Common myeloid progenitor, CD34-positive (primary cell): ENCODE results near the gene FBXW8.

Experiments used
- CTCF ChIA-PET: fragments of 350-600 bp; sonication (Branson Sonifier 250); formaldehyde crosslinking; loops from one replicate; lab custom pipeline; 2021; ENCODE audit warnings: antibody characterized with exemption; lab: Charles Lee
- POLR2A ChIA-PET: fragments of 350-600 bp; sonication (Branson Sonifier 250); formaldehyde crosslinking; loops from one replicate; lab custom pipeline; 2021; ENCODE audit warnings: antibody characterized with exemption; lab: Charles Lee
- DNase-seq, 3 donors: peaks; one replicate each; pipeline versions ENCODE4 v3.0.0 to v3.0.0-alpha.2; 2013
- H3K27ac ChIP-seq, 2 experiments: 1 replicate in 1 of 2; 2 replicates in 1 of 2; pipeline ENCODE4 v1.7.0; 2013; ENCODE audit warnings: inconsistent platforms in 2 of 2, low read length in 2 of 2, mild to moderate bottlenecking in 2 of 2, low read depth in 1 of 2, moderate library complexity in 1 of 2; ENCODE audit not compliant: severe bottlenecking in 2 of 2, insufficient read depth in 1 of 2, poor library complexity in 1 of 2
- H3K27me3 ChIP-seq, 5 experiments: replicated peaks in 2 of 5; 1 replicate in 3 of 5; 2 replicates in 2 of 5; pipeline versions ENCODE4 v1.6.1 to v1.7.0; 2013; ENCODE audit warnings: low read length in 4 of 5, mild to moderate bottlenecking in 2 of 5, moderate library complexity in 2 of 5, inconsistent platforms in 1 of 5; ENCODE audit not compliant: insufficient read depth in 5 of 5, control insufficient read depth in 4 of 5
- H3K36me3 ChIP-seq, 4 experiments: 1 replicate in 2 of 4; 2 replicates in 2 of 4; pipeline versions ENCODE4 v1.6.1 to v1.7.0; 2013; ENCODE audit warnings: low read length in 3 of 4, control low read depth in 1 of 4, mild to moderate bottlenecking in 1 of 4; ENCODE audit not compliant: control insufficient read depth in 4 of 4, insufficient read depth in 4 of 4
- H3K4me1 ChIP-seq, 4 experiments: 1 replicate in 3 of 4; 2 replicates in 1 of 4; pipeline versions ENCODE4 v1.6.1 to v1.7.1; 2013; ENCODE audit warnings: low read length in 3 of 4, mild to moderate bottlenecking in 3 of 4, control low read depth in 1 of 4, inconsistent platforms in 1 of 4, moderate library complexity in 1 of 4; ENCODE audit not compliant: control insufficient read depth in 4 of 4, insufficient read depth in 4 of 4; ENCODE audit errors: control extremely low read depth in 1 of 4
- H3K4me3 ChIP-seq, 7 experiments: 1 replicate in 4 of 7; 2 replicates in 3 of 7; pipeline versions ENCODE4 v1.5.1 to v1.7.0; 2013; ENCODE audit warnings: mild to moderate bottlenecking in 7 of 7, low read length in 6 of 7, moderate library complexity in 6 of 7, inconsistent platforms in 2 of 7, low read depth in 2 of 7, control low read depth in 1 of 7; ENCODE audit not compliant: insufficient read depth in 4 of 7, control insufficient read depth in 1 of 7; ENCODE audit errors: extremely low read depth in 1 of 7
- H3K9me3 ChIP-seq, 5 experiments: 1 replicate in 4 of 5; 2 replicates in 1 of 5; pipeline versions ENCODE4 v1.6.1 to v1.7.1; 2013; ENCODE audit warnings: low read length in 4 of 5, mild to moderate bottlenecking in 2 of 5, inconsistent platforms in 1 of 5, low read depth in 1 of 5, moderate library complexity in 1 of 5; ENCODE audit not compliant: control insufficient read depth in 4 of 5, insufficient read depth in 2 of 5; ENCODE audit errors: control extremely low read depth in 1 of 5
- WGBS: methylation state at CpG from one replicate; pipeline ENCODE4 v1.1.5; 2013; ENCODE audit not compliant: insufficient coverage; 5-methylcytosine and 5-hydroxymethylcytosine counted together

FBXW8 gene

GRCh38 chr12:117058442-117059072 is 147.8 kb downstream of the FBXW8 start:
- H3K36me3 ChIP-seq: peaks cover 0 to 73% (median 0%) of the 10 kb centered on the region in 4 experiments
- H3K27ac ChIP-seq: no peak overlapping the region
- ChIA-PET CTCF (interaction anchor here (0.7 kb wide), 1 partner anchor 56 kb away, joined by 3 read pairs; no protein-coding TSS in a partner anchor), POLR2A (interaction anchor here (0.6 to 1.1 kb wide), 2 partner anchors 13 to 39 kb away, joined by 3 to 4 read pairs; no protein-coding TSS in a partner anchor)
- H3K9me3 ChIP-seq: no peaks in the 10 kb centered on the region
- 100% methylated on average over 2 of the region's 3 CpGs for WGBS
- peaks cover 3 to 69% (median 20%) of the 10 kb centered on the region in 4 experiments for H3K4me1 ChIP-seq
- no peaks in the 10 kb centered on the region for H3K27me3 ChIP-seq
- no peak overlapping the region for H3K4me3 ChIP-seq
- no peak for DNase-seq

GRCh38 chr12:117059156-117059555 is 148.4 kb downstream of the FBXW8 start:
- H3K27ac ChIP-seq: no peak overlapping the region
- no peak overlapping the region for H3K4me3 ChIP-seq
- no peaks in the 10 kb centered on the region for H3K27me3 ChIP-seq
- WGBS: 95% methylated on average over 8 of the region's 8 CpGs
- H3K36me3 ChIP-seq: peaks cover 0 to 67% (median 0%) of the 10 kb centered on the region in 4 experiments
- no peak for DNase-seq
- peaks cover 5 to 69% (median 26%) of the 10 kb centered on the region in 4 experiments for H3K4me1 ChIP-seq
- H3K9me3 ChIP-seq: no peaks in the 10 kb centered on the region
- ChIA-PET POLR2A (interaction anchor here (1.1 kb wide), 1 partner anchor 39 kb away, joined by 3 read pairs; no protein-coding TSS in a partner anchor), CTCF (interaction anchor here (2.1 kb wide), 1 partner anchor 11 kb away, joined by 9 read pairs; no protein-coding TSS in a partner anchor)

- POLR2A ChIA-PET: no interaction called here
- Histone ChIP-seq H3K4me3 (no peak overlapping the region), H3K9me3 (no peaks in the 10 kb centered on the region), H3K27me3 (no peaks in the 10 kb centered on the region), H3K27ac (no peak overlapping the region), H3K4me1 (peaks cover 11 to 72% (median 33%) of the 10 kb centered on the region in 4 experiments), H3K36me3 (peaks cover 0 to 59% (median 0%) of the 10 kb centered on the region in 4 experiments)
- CTCF ChIA-PET: interaction anchor here (1.0 to 2.1 kb wide), 3 partner anchors 9 to 18 kb away, joined by 4 to 9 read pairs (median 5); no protein-coding TSS in a partner anchor
- WGBS: 98% methylated on average over 21 of the region's 21 CpGs
- DNase-seq: no peak
Observed at GRCh38 chr12:117060246-117060928, 149.6 kb downstream of the FBXW8 start.

- no peak for DNase-seq
- Histone ChIP-seq H3K27ac (no peak overlapping the region), H3K4me1 (peaks cover 11 to 77% (median 35%) of the 10 kb centered on the region in 4 experiments), H3K36me3 (peaks cover 0 to 57% (median 0%) of the 10 kb centered on the region in 4 experiments), H3K9me3 (no peaks in the 10 kb centered on the region), H3K27me3 (no peaks in the 10 kb centered on the region), H3K4me3 (no peak overlapping the region)
- 87% methylated on average over 6 of the region's 8 CpGs for WGBS
- ChIA-PET CTCF (interaction anchor here (1.2 to 2.1 kb wide), 4 partner anchors 8 to 104 kb away, joined by 4 to 9 read pairs (median 6); no protein-coding TSS in a partner anchor), POLR2A (no interaction called here)
Observed at GRCh38 chr12:117060929-117061305, 150.2 kb downstream of the FBXW8 start.

- Histone ChIP-seq H3K27me3 (no peaks in the 10 kb centered on the region), H3K27ac (no peak overlapping the region), H3K4me1 (peaks cover 11 to 84% (median 36%) of the 10 kb centered on the region in 4 experiments), H3K9me3 (no peaks in the 10 kb centered on the region), H3K4me3 (no peak overlapping the region), H3K36me3 (peaks cover 0 to 57% (median 0%) of the 10 kb centered on the region in 4 experiments)
- POLR2A ChIA-PET: no interaction called here
- WGBS: 100% methylated on average over 1 of the region's 4 CpGs
- DNase-seq: no peak
- CTCF ChIA-PET: interaction anchor here (0.7 to 1.4 kb wide), 4 partner anchors 9 to 104 kb away, joined by 3 to 8 read pairs (median 4); no protein-coding TSS in a partner anchor
Observed at GRCh38 chr12:117061555-117062079, 150.9 kb downstream of the FBXW8 start.

- CTCF ChIA-PET: interaction anchor here (0.6 to 1.7 kb wide), 16 partner anchors 9 to 71 kb away, joined by 3 to 7 read pairs (median 4); no protein-coding TSS in a partner anchor
- H3K4me1 ChIP-seq: peaks cover 15 to 96% (median 39%) of the 10 kb centered on the region in 4 experiments
- peak overlapping the region in 1 of 2 experiments; percentile 51 for H3K27ac ChIP-seq
- peak; percentile 57 to 89 (median 89) for DNase-seq
- H3K4me3 ChIP-seq: peak overlapping the region in 4 of 7 experiments; percentile 20 to 43 (median 34)
- H3K36me3 ChIP-seq: peaks cover 0 to 57% (median 0%) of the 10 kb centered on the region in 4 experiments
- under 1% methylated on average over 15 of the region's 16 CpGs for WGBS
- no peaks in the 10 kb centered on the region for H3K27me3 ChIP-seq
- POLR2A ChIA-PET: interaction anchor here (0.7 kb wide), 1 partner anchor 244 kb away, joined by 3 read pairs; no protein-coding TSS in a partner anchor
- no peaks in the 10 kb centered on the region for H3K9me3 ChIP-seq
Observed at GRCh38 chr12:117063162-117063911, 152.6 kb downstream of the FBXW8 start.
